ENCODE measurements around the gene C4orf50. TPM values are rescaled to one million over a fixed set of nuclear protein-coding genes. Genes with fewer than 3 reads are reported as not detected.

Gene C4orf50
- total and polyA plus RNA-seq, 2 of the 8 experiments (the other 6 are each of a cell fraction or from before 2014, with no cell fraction given): 0.08 to 0.22 TPM

GRCh38 chr4:5899881-5900280, 118.3 kb downstream of the C4orf50 start:
- no peak overlapping the region for H2BK15ac ChIP-seq (ENCODE audit: low read length)
- H3K4me1 ChIP-seq (replicated peaks in 1 of 4; ENCODE audit: control insufficient read depth in 3 of 4, insufficient read depth in 4 of 4, low read length in 3 of 4): peaks cover 9 to 20% (median 14%) of the 10 kb centered on the region in 4 experiments
- POLR2A ChIA-PET (ENCODE audit: partially characterized antibody): interaction anchor here (1.2 to 1.3 kb wide), 2 partner anchors 13 to 18 kb away, joined by 3 to 4 read pairs; no protein-coding TSS in a partner anchor
- H2BK12ac ChIP-seq (ENCODE audit: low read depth, low read length): no peak overlapping the region
- TF ChIP-seq TEAD4 (IDR thresholded peaks at IDR 0.05; ENCODE audit: low read depth, low read length) (no peak), HDAC2 (IDR thresholded peaks at IDR 0.05; ENCODE audit: borderline replicate concordance in 1 of 2, low read depth in 2 of 2, low read length in 2 of 2) (no peak), CHD1 (IDR thresholded peaks at IDR 0.05; ENCODE audit: low read depth, low read length) (no peak), PHF8 (conservative IDR thresholded peaks at IDR 0.05; ENCODE audit: low read depth, low read length) (no peak), SP2 (IDR thresholded peaks at IDR 0.05; ENCODE audit: low read length) (no peak), SUZ12 (IDR thresholded peaks at IDR 0.05; ENCODE audit: low read length) (no peak), ATF2 (IDR thresholded peaks at IDR 0.05; ENCODE audit: low read length) (no peak), POLR2A (IDR thresholded peaks at IDR 0.05; ENCODE audit: control extremely low read depth in 1 of 2, low read depth in 2 of 2, low read length in 2 of 2) (no peak), GABPA (IDR thresholded peaks at IDR 0.05; ENCODE audit: borderline replicate concordance, insufficient read depth, low read length) (no peak)
- no peak overlapping the region for H3K18ac ChIP-seq (ENCODE audit: extremely low read depth, low read length)
- no peak overlapping the region for H2BK20ac ChIP-seq (ENCODE audit: low read length)
- no peak overlapping the region for H3K23ac ChIP-seq (ENCODE audit: insufficient read length)
- H3K4me3 ChIP-seq (ENCODE audit: extremely low read depth in 1 of 4, insufficient read depth in 2 of 4, low read depth in 3 of 4, low read length in 4 of 4): no peak overlapping the region
- H3K4me2 ChIP-seq (ENCODE audit: insufficient read depth in 1 of 2, low read depth in 2 of 2, low read length in 2 of 2): no peak overlapping the region
- H4K20me1 ChIP-seq (replicated peaks in 1 of 2; ENCODE audit: control insufficient read depth in 1 of 2, insufficient read depth in 2 of 2, low read length in 2 of 2): no peaks in the 10 kb centered on the region
- no peak overlapping the region for H4K8ac ChIP-seq (ENCODE audit: extremely low read depth, insufficient read depth, low read length)
- FAIRE-seq: no peak
- H3K79me1 ChIP-seq (ENCODE audit: low read depth, low read length): no peaks in the 10 kb centered on the region
- 87% methylated on average over 5 of the region's 5 CpGs; no CpG with 5 or more reads in 1 of the 2 experiments for WGBS, 2 experiments (ENCODE audit: extremely low coverage in 1 of 2, insufficient coverage in 1 of 2, insufficient read length in 1 of 2, insufficient replicate concordance in 2 of 2, low coverage in 1 of 2, low lambda C conversion rate in 2 of 2, missing lambda C conversion rate in 1 of 2)
- H3K9ac ChIP-seq (replicated peaks in 1 of 4; ENCODE audit: extremely low read depth in 1 of 4, low read depth in 3 of 4, low read length in 3 of 4): no peak overlapping the region
- no peak overlapping the region for H2AFZ ChIP-seq (ENCODE audit: low read length)
- H2BK120ac ChIP-seq (replicated peaks; ENCODE audit: low read depth, low read length): no peak overlapping the region
- no peak overlapping the region for H3K56ac ChIP-seq (replicated peaks; ENCODE audit: insufficient read length, low read depth, low read length)
- H4K91ac ChIP-seq (replicated peaks; ENCODE audit: insufficient read length, low read length): no peak overlapping the region
- no peak overlapping the region for H3K4ac ChIP-seq (replicated peaks; ENCODE audit: insufficient read length, low read depth, low read length)
- H4K5ac ChIP-seq (ENCODE audit: insufficient read length, low read depth, low read length): no peak overlapping the region
- H3K79me2 ChIP-seq (ENCODE audit: control insufficient read depth in 1 of 2, insufficient read depth in 2 of 2, low read length in 2 of 2): no peaks in the 10 kb centered on the region
- H3K27me3 ChIP-seq (replicated peaks in 1 of 4; ENCODE audit: control insufficient read depth in 3 of 4, extremely low read depth in 1 of 4, insufficient read depth in 3 of 4, low read length in 3 of 4): peaks cover 0 to 45% (median 33%) of the 10 kb centered on the region in 4 experiments; a peak in 6 of 7 replicates
- DNase-seq (ENCODE audit: low read depth in 1 of 2, low spot score in 2 of 2): no peak
- H3K27ac ChIP-seq (ENCODE audit: low read depth, low read length): no peak overlapping the region
- no peak overlapping the region for H2AK5ac ChIP-seq (ENCODE audit: low read depth, low read length)
- CTCF ChIA-PET (ENCODE audit: partially characterized antibody): interaction anchor here (1.4 to 2.1 kb wide), 2 partner anchors 27 to 79 kb away, joined by 4 to 6 read pairs; no protein-coding TSS in a partner anchor
- no peak overlapping the region for H3K14ac ChIP-seq (ENCODE audit: insufficient read length)
- H2BK5ac ChIP-seq (ENCODE audit: low read depth, low read length): no peak overlapping the region
- no peaks in the 10 kb centered on the region for H3K23me2 ChIP-seq (ENCODE audit: low read depth, low read length)
- H3K9me3 ChIP-seq (ENCODE audit: insufficient read depth in 2 of 2, low read depth in 1 of 2, low read length in 1 of 2): peaks cover 3 to 5% of the 10 kb centered on the region in 2 experiments; a peak in 2 of 4 replicates
- no peaks in the 10 kb centered on the region for H3K36me3 ChIP-seq (ENCODE audit: control insufficient read depth in 2 of 4, insufficient read depth in 4 of 4, low read length in 3 of 4)

All from H1 (cell line).